Mesenchymal stem cell (in vitro differentiated cells and primary cell): ENCODE measurements around the gene MR1.

Experiments used
- DNase-seq: peaks from one replicate; pipeline ENCODE4 v3.0.0-alpha.2; 2013
- H2AFZ ChIP-seq: one replicate; pipeline ENCODE4 v1.6.1; 2013; ENCODE audit warnings: low read depth, mild to moderate bottlenecking, control low read depth, inconsistent platforms, low read length, moderate library complexity
- H2AK5ac ChIP-seq: 2 replicates; pipeline ENCODE4 v1.6.1; 2013; ENCODE audit warnings: low read length, moderate library complexity, mild to moderate bottlenecking, inconsistent platforms; ENCODE audit not compliant: severe bottlenecking
- H2BK120ac ChIP-seq: one replicate; pipeline ENCODE4 v1.6.1; 2013; ENCODE audit warnings: low read depth, mild to moderate bottlenecking, inconsistent platforms, low read length, moderate library complexity
- H2BK12ac ChIP-seq, 2 experiments: one replicate each; pipeline ENCODE4 v1.6.1; 2013; ENCODE audit warnings: inconsistent platforms in 2 of 2, low read length in 2 of 2, mild to moderate bottlenecking in 2 of 2, moderate library complexity in 2 of 2, control low read depth in 1 of 2
- H2BK15ac ChIP-seq: one replicate; pipeline ENCODE4 v1.6.1; 2013; ENCODE audit warnings: mild to moderate bottlenecking, low read depth, inconsistent platforms; ENCODE audit not compliant: poor library complexity, severe bottlenecking
- H2BK5ac ChIP-seq: 2 replicates; pipeline ENCODE4 v1.6.1; 2013; ENCODE audit warnings: low read depth, mild to moderate bottlenecking, low read length, control low read depth, inconsistent platforms; ENCODE audit not compliant: poor library complexity, severe bottlenecking
- H3K14ac ChIP-seq, 2 experiments: one replicate each; pipeline ENCODE4 v1.6.1; 2013; ENCODE audit warnings: inconsistent platforms in 2 of 2, low read length in 2 of 2, control low read depth in 1 of 2, mild to moderate bottlenecking in 1 of 2, moderate library complexity in 1 of 2
- H3K18ac ChIP-seq, 2 experiments: one replicate each; pipeline ENCODE4 v1.6.1; 2013; ENCODE audit warnings: inconsistent platforms in 2 of 2, low read length in 2 of 2, control low read depth in 1 of 2, low read depth in 1 of 2, mild to moderate bottlenecking in 1 of 2
- H3K23ac ChIP-seq, 2 experiments: one replicate each; pipeline ENCODE4 v1.6.1; 2013; ENCODE audit warnings: inconsistent platforms in 2 of 2, low read length in 2 of 2, mild to moderate bottlenecking in 2 of 2, moderate library complexity in 2 of 2, control low read depth in 1 of 2
- H3K27ac ChIP-seq: 2 replicates; pipeline ENCODE4 v1.5.1; 2013; ENCODE audit warnings: mild to moderate bottlenecking, moderate library complexity, low read length, control low read depth, inconsistent platforms; ENCODE audit not compliant: poor library complexity, severe bottlenecking
- H3K27me3 ChIP-seq, 2 experiments: 2 replicates each; pipeline versions ENCODE4 v1.6.1 to v1.7.0; 2013; ENCODE audit warnings: low read length in 2 of 2, mild to moderate bottlenecking in 2 of 2, moderate library complexity in 2 of 2, control low read depth in 1 of 2, inconsistent platforms in 1 of 2; ENCODE audit not compliant: control insufficient read depth in 1 of 2, insufficient read depth in 1 of 2
- H3K36me3 ChIP-seq, 2 experiments: 2 replicates each; pipeline versions ENCODE4 v1.6.1 to v1.7.0; 2013; ENCODE audit warnings: low read length in 2 of 2, control low read depth in 1 of 2, inconsistent platforms in 1 of 2, low read depth in 1 of 2, mild to moderate bottlenecking in 1 of 2; ENCODE audit not compliant: insufficient read depth in 2 of 2, control insufficient read depth in 1 of 2
- H3K4ac ChIP-seq, 2 experiments: one replicate each; pipeline ENCODE4 v1.6.1; 2013; ENCODE audit warnings: inconsistent platforms in 2 of 2, low read length in 2 of 2, mild to moderate bottlenecking in 2 of 2, moderate library complexity in 2 of 2, control low read depth in 1 of 2, low read depth in 1 of 2
- H3K4me1 ChIP-seq: 2 replicates; pipeline ENCODE4 v1.6.1; 2013; ENCODE audit warnings: low read depth, low read length, control low read depth; ENCODE audit not compliant: control insufficient read depth, insufficient read depth
- H3K4me2 ChIP-seq: 2 replicates; pipeline ENCODE4 v1.6.1; 2013; ENCODE audit warnings: low read length, mild to moderate bottlenecking, inconsistent platforms; ENCODE audit not compliant: poor library complexity, severe bottlenecking
- H3K4me3 ChIP-seq, 2 experiments: 2 replicates each; pipeline versions ENCODE4 v1.5.1 to v1.7.0; 2013; ENCODE audit warnings: low read length in 2 of 2, mild to moderate bottlenecking in 2 of 2, control low read depth in 1 of 2, low read depth in 1 of 2; ENCODE audit not compliant: insufficient read depth in 1 of 2
- H3K79me1 ChIP-seq: replicated peaks from 2 replicates; pipeline ENCODE4 v1.6.1; 2013; ENCODE audit warnings: mild to moderate bottlenecking, control low read depth, low read length, inconsistent platforms; ENCODE audit not compliant: poor library complexity, severe bottlenecking
- H3K9ac ChIP-seq: 2 replicates; pipeline ENCODE4 v1.7.0; 2013; ENCODE audit warnings: mild to moderate bottlenecking, low read length, moderate library complexity
- H3K9me3 ChIP-seq: 2 replicates; pipeline ENCODE4 v1.7.0; 2013; ENCODE audit warnings: mild to moderate bottlenecking, low read length; ENCODE audit not compliant: control insufficient read depth
- H4K8ac ChIP-seq: one replicate; pipeline ENCODE4 v1.6.1; 2013; ENCODE audit warnings: inconsistent platforms, mild to moderate bottlenecking, low read length, moderate library complexity
- H4K91ac ChIP-seq: one replicate; pipeline ENCODE4 v1.6.1; 2013; ENCODE audit warnings: mild to moderate bottlenecking, low read length, inconsistent platforms
- WGBS: methylation state at CpG from one replicate; pipeline ENCODE4 v1.1.7; 2013; ENCODE audit warnings: mixed read lengths; 5-methylcytosine and 5-hydroxymethylcytosine counted together

The MR1 gene

GRCh38 chr1:181095260-181095659 is 61.5 kb downstream of the MR1 start:
- no peak overlapping the region for H3K4me3 ChIP-seq
- H3K79me1 ChIP-seq, result no peaks in the 10 kb centered on the region
- H4K8ac ChIP-seq, result no peak overlapping the region
- 83% methylated on average over 2 of the region's 8 CpGs for WGBS
- H2BK12ac ChIP-seq, result peak overlapping the region in 1 of 2 experiments; percentile 97
- H2BK120ac ChIP-seq, result peak overlapping the region; percentile 92
- no peak overlapping the region for H3K23ac ChIP-seq
- H3K9ac ChIP-seq, result no peak overlapping the region
- H3K18ac ChIP-seq, result peak overlapping the region; percentile 65 to 80
- DNase-seq, result no peak
- no peak overlapping the region for H2AFZ ChIP-seq
- peak overlapping the region; percentile 11 for H4K91ac ChIP-seq
- peak overlapping the region; percentile 75 for H2BK15ac ChIP-seq
- no peaks in the 10 kb centered on the region for H3K27me3 ChIP-seq
- peak overlapping the region; percentile 95 for H3K27ac ChIP-seq
- no peaks in the 10 kb centered on the region for H3K9me3 ChIP-seq
- peak overlapping the region; percentile 91 for H2AK5ac ChIP-seq
- H3K4me1 ChIP-seq, result peaks cover 16% of the 10 kb centered on the region
- no peak overlapping the region for H2BK5ac ChIP-seq
- H3K4ac ChIP-seq, result peak overlapping the region; percentile 13 to 22
- no peak overlapping the region for H3K4me2 ChIP-seq
- H3K14ac ChIP-seq, result no peak overlapping the region
- H3K36me3 ChIP-seq, result peaks cover 0 to 28% of the 10 kb centered on the region in 2 experiments

- Histone ChIP-seq H3K18ac (peak overlapping the region; percentile 22 to 80), H4K8ac (peak overlapping the region; percentile 81), H3K4ac (peak overlapping the region; percentile 4 to 60), H3K14ac (no peak overlapping the region), H3K4me2 (peak overlapping the region; percentile 3), H2AFZ (no peak overlapping the region), H3K4me3 (peak overlapping the region in 1 of 2 experiments; percentile 28), H3K4me1 (peaks cover 16% of the 10 kb centered on the region), H3K9me3 (no peaks in the 10 kb centered on the region), H2BK5ac (peak overlapping the region; percentile 67), H4K91ac (peak overlapping the region; percentile 93), H2AK5ac (peak overlapping the region; percentile 91), H3K27ac (peak overlapping the region; percentile 95), H3K9ac (peak overlapping the region; percentile 68), H3K27me3 (no peaks in the 10 kb centered on the region), H3K36me3 (peaks cover 0 to 25% of the 10 kb centered on the region in 2 experiments), H2BK120ac (peak overlapping the region; percentile 92), H3K23ac (no peak overlapping the region), H3K79me1 (no peaks in the 10 kb centered on the region), H2BK15ac (peak overlapping the region; percentile 54), H2BK12ac (peak overlapping the region; percentile 11 to 97)
- no peak for DNase-seq
- WGBS, result 71% methylated on average over 5 of the region's 5 CpGs
These were observed 62.0 kb downstream of the MR1 start for GRCh38 chr1:181095763-181096184.

- H2BK12ac ChIP-seq, result peak overlapping the region; percentile 84 to 97
- peaks cover 25% of the 10 kb centered on the region for H3K4me1 ChIP-seq
- H2AK5ac ChIP-seq, result peak overlapping the region; percentile 91
- peak overlapping the region; percentile 97 for H4K91ac ChIP-seq
- DNase-seq, result peak; percentile 58
- H3K9me3 ChIP-seq, result no peaks in the 10 kb centered on the region
- H2BK120ac ChIP-seq, result no peak overlapping the region
- no peak overlapping the region for H3K4me2 ChIP-seq
- peak overlapping the region; percentile 95 for H3K27ac ChIP-seq
- peak overlapping the region; percentile 10 to 54 for H3K4ac ChIP-seq
- peak overlapping the region; percentile 68 for H3K9ac ChIP-seq
- peak overlapping the region; percentile 67 to 82 for H3K18ac ChIP-seq
- H3K14ac ChIP-seq, result no peak overlapping the region
- H3K79me1 ChIP-seq, result no peaks in the 10 kb centered on the region
- H2BK15ac ChIP-seq, result no peak overlapping the region
- 24% methylated on average over 7 of the region's 7 CpGs for WGBS
- H3K27me3 ChIP-seq, result no peaks in the 10 kb centered on the region
- no peak overlapping the region for H3K23ac ChIP-seq
- no peak overlapping the region for H2BK5ac ChIP-seq
- H3K4me3 ChIP-seq, result no peak overlapping the region
- no peak overlapping the region for H2AFZ ChIP-seq
- peak overlapping the region; percentile 87 for H4K8ac ChIP-seq
- H3K36me3 ChIP-seq, result peaks cover 0 to 10% of the 10 kb centered on the region in 2 experiments
These were observed 63.5 kb downstream of the MR1 start for GRCh38 chr1:181097242-181097641.

- Histone ChIP-seq H2BK120ac (no peak overlapping the region), H2BK5ac (peak overlapping the region; percentile 53), H3K79me1 (peaks cover 2% of the 10 kb centered on the region), H3K9ac (peak overlapping the region; percentile 56), H3K4me2 (no peak overlapping the region), H3K23ac (no peak overlapping the region), H4K91ac (no peak overlapping the region), H2BK15ac (no peak overlapping the region), H4K8ac (no peak overlapping the region), H3K36me3 (no peaks in the 10 kb centered on the region), H3K18ac (peak overlapping the region in 1 of 2 experiments; percentile 21), H3K9me3 (no peaks in the 10 kb centered on the region), H3K27me3 (no peaks in the 10 kb centered on the region), H3K14ac (no peak overlapping the region), H3K4me1 (peaks cover 31% of the 10 kb centered on the region), H2AFZ (no peak overlapping the region), H2BK12ac (no peak overlapping the region), H3K27ac (peak overlapping the region; percentile 96), H2AK5ac (peak overlapping the region; percentile 58), H3K4ac (no peak overlapping the region), H3K4me3 (peak overlapping the region in 1 of 2 experiments; percentile 6)
- DNase-seq, result peak; percentile 55
- WGBS, result 9% methylated on average over 6 of the region's 11 CpGs
These were observed 65.6 kb downstream of the MR1 start for GRCh38 chr1:181099152-181100014.
